Keratinocyte (primary cell): ENCODE results near the gene HTR3E. TPM values are rescaled to one million over a fixed set of nuclear protein-coding genes. Genes with fewer than 3 reads are reported as not detected.
A peak's percentile ranks its signal among the peaks of the same experiment; 100 is the strongest.

Source experiments
- DNase-seq: peaks from one replicate; pipeline ENCODE4 v3.0.0-alpha.2; 2011; ENCODE audit warnings: low read depth, missing footprints, low spot score
- FAIRE-seq: peaks from 2 replicates; lab custom pipeline; 2011; peaks lifted over from hg19 to GRCh38; lab: Jason Lieb, UNC
- H2AFZ ChIP-seq: 2 replicates; pipeline ENCODE4 v1.6.0; 2012; ENCODE audit warnings: low read length, control low read depth, inconsistent platforms; ENCODE audit not compliant: control insufficient read depth
- H3K27ac ChIP-seq: 2 replicates; pipeline ENCODE4 v1.5.1; 2011; ENCODE audit warnings: low read length; ENCODE audit not compliant: control insufficient read depth, insufficient read depth
- H3K27me3 ChIP-seq: 3 replicates; pipeline ENCODE4 v1.6.0; 2011; ENCODE audit warnings: low read length; ENCODE audit not compliant: control insufficient read depth, insufficient read depth; ENCODE audit errors: extremely low read depth
- H3K36me3 ChIP-seq, 2 experiments: 2 replicates in 1 of 2; 3 replicates in 1 of 2; pipeline ENCODE4 v1.5.1; 2011; ENCODE audit warnings: low read length in 2 of 2, mild to moderate bottlenecking in 1 of 2; ENCODE audit not compliant: control insufficient read depth in 2 of 2, insufficient read depth in 2 of 2; ENCODE audit errors: extremely low read depth in 1 of 2
- H3K4me1 ChIP-seq: 3 replicates; pipeline ENCODE4 v1.5.1; 2011; ENCODE audit warnings: low read length; ENCODE audit not compliant: control insufficient read depth, insufficient read depth; ENCODE audit errors: extremely low read depth
- H3K4me2 ChIP-seq: 3 replicates; pipeline ENCODE4 v1.6.0; 2011; ENCODE audit warnings: low read depth, low read length; ENCODE audit not compliant: control insufficient read depth, insufficient read depth; ENCODE audit errors: extremely low read depth
- H3K4me3 ChIP-seq, 3 experiments: fragments of 200-600 bp in 1 of 3; sonication (generic) in 1 of 3; 2 replicates in 2 of 3; 3 replicates in 1 of 3; pipeline ENCODE4 v1.5.1; 2011 to 2016; ENCODE audit warnings: low read length in 3 of 3, mild to moderate bottlenecking in 3 of 3, control low read depth in 2 of 3, inconsistent platforms in 1 of 3, low read depth in 1 of 3, mixed read lengths in 1 of 3, mixed run types in 1 of 3, moderate library complexity in 1 of 3; ENCODE audit not compliant: control insufficient read depth in 2 of 3, insufficient read depth in 2 of 3; ENCODE audit errors: extremely low read depth in 1 of 3
- H3K79me2 ChIP-seq: 2 replicates; pipeline ENCODE4 v1.6.0; 2012; ENCODE audit warnings: low read length; ENCODE audit not compliant: control insufficient read depth, insufficient read depth
- H3K9ac ChIP-seq: 3 replicates; pipeline ENCODE4 v1.6.0; 2011; ENCODE audit warnings: low read length; ENCODE audit not compliant: control insufficient read depth, insufficient read depth; ENCODE audit errors: extremely low read depth
- H3K9me1 ChIP-seq: 3 replicates; pipeline ENCODE4 v1.6.0; 2011; ENCODE audit warnings: low read length; ENCODE audit not compliant: control insufficient read depth, insufficient read depth; ENCODE audit errors: extremely low read depth
- H3K9me3 ChIP-seq: 2 replicates; pipeline ENCODE4 v1.5.1; 2012; ENCODE audit warnings: low read depth, low read length; ENCODE audit not compliant: control insufficient read depth
- H4K20me1 ChIP-seq: 3 replicates; pipeline ENCODE4 v1.6.0; 2011; ENCODE audit warnings: low read length; ENCODE audit not compliant: control insufficient read depth, insufficient read depth; ENCODE audit errors: extremely low read depth
- CTCF ChIP-seq, 3 experiments: IDR thresholded peaks in 1 of 3; conservative IDR thresholded peaks in 1 of 3; optimal IDR thresholded peaks in 1 of 3; 2 replicates in 2 of 3; 3 replicates in 1 of 3; pipeline versions ENCODE3 to v1.5.1; 2011; ENCODE audit warnings: low read length in 3 of 3, mild to moderate bottlenecking in 3 of 3, moderate library complexity in 2 of 3, control low read depth in 1 of 3, inconsistent platforms in 1 of 3; ENCODE audit not compliant: insufficient read depth in 2 of 3; ENCODE audit errors: extremely low read depth in 1 of 3
- EZH2 ChIP-seq: IDR thresholded peaks from one replicate; pipeline ENCODE4 v1.6.1; 2012; ENCODE audit warnings: inconsistent platforms, mild to moderate bottlenecking, low read length, moderate library complexity
- dilution Hi-C: fragments of 300-500 bp; cut with MboI; formaldehyde crosslinking; loops from one replicate; pipeline ENCODE4 v1.7.0; 2020; ENCODE audit warnings: low sequenced_read_pairs; ENCODE audit not compliant: extremely low pct_ligation_motif_present
- polyA plus RNA-seq, 5 experiments: library from polyadenylated mRNA; depleted of rRNA in 3 of 5; stranded (reverse) in 3 of 5; stranded (forward) in 1 of 5; unstranded in 1 of 5; fragments of >200 nt; gene quantifications; 1 replicate in 1 of 5; 2 replicates in 3 of 5; 3 replicates in 1 of 5; pipeline versions ENCODE4 v1.2.1 to v1.2.3, GENCODE V29; 2011 to 2012; ENCODE audit warnings: missing spikeins in 2 of 5, low read depth in 1 of 5, low replicate concordance in 1 of 5

Gene HTR3E
- polyA plus RNA-seq, 1 donor (not counting 4 experiments of a cell fraction or from before 2014, with no cell fraction given): not detected

GRCh38 chr3:184145111-184145524 lies 48.3 kb downstream of the HTR3E start:
- Histone ChIP-seq H3K79me2 (peaks cover 2% of the 10 kb centered on the region), H2AFZ (no peak overlapping the region), H3K4me1 (peaks cover 4% of the 10 kb centered on the region), H3K27ac (no peak overlapping the region), H3K9ac (no peak overlapping the region), H3K27me3 (no peaks in the 10 kb centered on the region), H3K9me1 (no peaks in the 10 kb centered on the region), H3K36me3 (peaks cover 36 to 46% of the 10 kb centered on the region in 2 experiments), H3K4me3 (no peak overlapping the region), H4K20me1 (peaks cover 9% of the 10 kb centered on the region), H3K9me3 (no peaks in the 10 kb centered on the region), H3K4me2 (no peak overlapping the region)
- dilution Hi-C loops: no loop called here
- FAIRE-seq: peak; percentile 81
- TF ChIP-seq EZH2 (no peak), CTCF (optimal IDR thresholded peaks at IDR 0.05 in 1 of 3, IDR thresholded peaks at IDR 0.05 in 1 of 3, conservative IDR thresholded peaks at IDR 0.05 in 1 of 3; ENCODE audit: extremely low read depth in 1 of 3, insufficient read depth in 2 of 3, low read length in 3 of 3) (peak; percentile 73 to 93 (median 86))
- DNase-seq: peak; percentile 42

GRCh38 chr3:184145751-184146270 lies 48.9 kb downstream of the HTR3E start:
- FAIRE-seq (no peak), DNase-seq (no peak)
- H3K4me1 ChIP-seq: peaks cover 4% of the 10 kb centered on the region
- no peak overlapping the region for H3K4me2 ChIP-seq
- no peak overlapping the region for H3K27ac ChIP-seq
- H3K27me3 ChIP-seq: no peaks in the 10 kb centered on the region
- H3K9ac ChIP-seq: no peak overlapping the region
- TF ChIP-seq EZH2 (no peak), CTCF (optimal IDR thresholded peaks at IDR 0.05 in 1 of 3, IDR thresholded peaks at IDR 0.05 in 1 of 3, conservative IDR thresholded peaks at IDR 0.05 in 1 of 3; ENCODE audit: extremely low read depth in 1 of 3, insufficient read depth in 2 of 3, low read length in 3 of 3) (no peak)
- H4K20me1 ChIP-seq: peaks cover 9% of the 10 kb centered on the region
- H3K79me2 ChIP-seq: no peaks in the 10 kb centered on the region
- H3K36me3 ChIP-seq: peaks cover 31 to 43% of the 10 kb centered on the region in 2 experiments
- no peaks in the 10 kb centered on the region for H3K9me3 ChIP-seq
- no peaks in the 10 kb centered on the region for H3K9me1 ChIP-seq
- dilution Hi-C loops: no loop called here
- H3K4me3 ChIP-seq: no peak overlapping the region
- H2AFZ ChIP-seq: no peak overlapping the region
